ENCODE results near the gene ALOX5.

- TF ChIP-seq POLR2A (IDR thresholded peaks at IDR 0.05; ENCODE audit: low read depth, low read length): no peak
- TF ChIP-seq POLR2AphosphoS5 (IDR thresholded peaks at IDR 0.05; ENCODE audit: low read depth, low read length): no peak
- TF ChIP-seq POU2F2 (IDR thresholded peaks at IDR 0.05; ENCODE audit: low read depth, low read length): no peak
- no peak for TF ChIP-seq PAX5 (IDR thresholded peaks at IDR 0.05; ENCODE audit: insufficient read depth, low read length, severe bottlenecking)
- no peak for TF ChIP-seq TAF1 (IDR thresholded peaks at IDR 0.05; ENCODE audit: low read depth, low read length)
- TF ChIP-seq SPI1 (IDR thresholded peaks at IDR 0.05; ENCODE audit: low read depth, low read length): no peak
Measured at GRCh38 chr10:45339894-45340293, 34.1 kb upstream of the ALOX5 start.
